ENCODE data around the gene HOXD9.

The HOXD9 gene

GRCh38 chr2:176128982-176129796, 6.7 kb downstream of the HOXD9 start, which contains the start of gene HOXD8:
HOXD8 (plus strand) TSS chr2:176129705; CDS start chr2:176130367, 662 bp downstream.
- H3K36me3 ChIP-seq (ENCODE audit: insufficient read depth, insufficient read length, low read length), result no peaks in the 10 kb centered on the region
- no peaks in the 10 kb centered on the region for H3K9me3 ChIP-seq (ENCODE audit: insufficient read depth, low read length)
- peaks cover 9% of the 10 kb centered on the region for H3K4me1 ChIP-seq (ENCODE audit: insufficient read depth, insufficient read length)
- peaks cover 99% of the 10 kb centered on the region for H3K27me3 ChIP-seq (ENCODE audit: insufficient read depth, insufficient read length)
- DNase-seq (ENCODE audit: low read depth, low spot score), result no peak
- peak within 1 kb of the TSS; percentile 56 for H3K9ac ChIP-seq (ENCODE audit: insufficient read length, low read depth)
- peak within 1 kb of the TSS; percentile 39 for H3K4me3 ChIP-seq (ENCODE audit: insufficient read length, low read depth)
- TF ChIP-seq ZNF274 (IDR thresholded peaks at IDR 0.05; ENCODE audit: low read depth, low read length), result no peak
- no peak for TF ChIP-seq SUZ12 (IDR thresholded peaks at IDR 0.05; ENCODE audit: extremely low read depth, insufficient read depth, insufficient read length)
- no peak for TF ChIP-seq YY1 (IDR thresholded peaks at IDR 0.05; ENCODE audit: insufficient read depth, insufficient read length)

GRCh38 chr2:176129813-176130146, 7.3 kb downstream of the HOXD9 start:
- no peaks in the 10 kb centered on the region for H3K9me3 ChIP-seq (ENCODE audit: insufficient read depth, low read length)
- peak overlapping the region; percentile 32 for H3K9ac ChIP-seq (ENCODE audit: insufficient read length, low read depth)
- no peaks in the 10 kb centered on the region for H3K36me3 ChIP-seq (ENCODE audit: insufficient read depth, insufficient read length, low read length)
- TF ChIP-seq ZNF274 (IDR thresholded peaks at IDR 0.05; ENCODE audit: low read depth, low read length) (no peak), SUZ12 (IDR thresholded peaks at IDR 0.05; ENCODE audit: extremely low read depth, insufficient read depth, insufficient read length) (no peak), YY1 (IDR thresholded peaks at IDR 0.05; ENCODE audit: insufficient read depth, insufficient read length) (no peak)
- peaks cover 9% of the 10 kb centered on the region for H3K4me1 ChIP-seq (ENCODE audit: insufficient read depth, insufficient read length)
- no peak for DNase-seq (ENCODE audit: low read depth, low spot score)
- peaks cover 99% of the 10 kb centered on the region for H3K27me3 ChIP-seq (ENCODE audit: insufficient read depth, insufficient read length)
- H3K4me3 ChIP-seq (ENCODE audit: insufficient read length, low read depth), result peak overlapping the region; percentile 39

GRCh38 chr2:176130147-176130956, 7.8 kb downstream of the HOXD9 start:
- Histone ChIP-seq H3K36me3 (ENCODE audit: insufficient read depth, insufficient read length, low read length) (no peaks in the 10 kb centered on the region), H3K9ac (ENCODE audit: insufficient read length, low read depth) (peak overlapping the region; percentile 32), H3K9me3 (ENCODE audit: insufficient read depth, low read length) (no peaks in the 10 kb centered on the region), H3K4me3 (ENCODE audit: insufficient read length, low read depth) (peak overlapping the region; percentile 39), H3K27me3 (ENCODE audit: insufficient read depth, insufficient read length) (peaks cover 99% of the 10 kb centered on the region), H3K4me1 (ENCODE audit: insufficient read depth, insufficient read length) (peaks cover 9% of the 10 kb centered on the region)
- DNase-seq (ENCODE audit: low read depth, low spot score), result no peak
- no peak for TF ChIP-seq ZNF274 (IDR thresholded peaks at IDR 0.05; ENCODE audit: low read depth, low read length)
- no peak for TF ChIP-seq SUZ12 (IDR thresholded peaks at IDR 0.05; ENCODE audit: extremely low read depth, insufficient read depth, insufficient read length)
- no peak for TF ChIP-seq YY1 (IDR thresholded peaks at IDR 0.05; ENCODE audit: insufficient read depth, insufficient read length)

- peaks cover 12% of the 10 kb centered on the region for H3K4me1 ChIP-seq (ENCODE audit: insufficient read depth, insufficient read length)
- no peak overlapping the region for H3K9ac ChIP-seq (ENCODE audit: insufficient read length, low read depth)
- DNase-seq (ENCODE audit: low read depth, low spot score), result no peak
- H3K36me3 ChIP-seq (ENCODE audit: insufficient read depth, insufficient read length, low read length), result no peaks in the 10 kb centered on the region
- no peak for TF ChIP-seq YY1 (IDR thresholded peaks at IDR 0.05; ENCODE audit: insufficient read depth, insufficient read length)
- TF ChIP-seq ZNF274 (IDR thresholded peaks at IDR 0.05; ENCODE audit: low read depth, low read length), result no peak
- no peak for TF ChIP-seq SUZ12 (IDR thresholded peaks at IDR 0.05; ENCODE audit: extremely low read depth, insufficient read depth, insufficient read length)
- H3K9me3 ChIP-seq (ENCODE audit: insufficient read depth, low read length), result no peaks in the 10 kb centered on the region
- H3K4me3 ChIP-seq (ENCODE audit: insufficient read length, low read depth), result no peak overlapping the region
- H3K27me3 ChIP-seq (ENCODE audit: insufficient read depth, insufficient read length), result peaks cover 99% of the 10 kb centered on the region
Observed at GRCh38 chr2:176130957-176131847, 8.7 kb downstream of the HOXD9 start.

- H3K27me3 ChIP-seq (ENCODE audit: insufficient read depth, insufficient read length), result peaks cover 99% of the 10 kb centered on the region
- DNase-seq (ENCODE audit: low read depth, low spot score), result no peak
- TF ChIP-seq SUZ12 (IDR thresholded peaks at IDR 0.05; ENCODE audit: extremely low read depth, insufficient read depth, insufficient read length), result no peak
- no peak for TF ChIP-seq YY1 (IDR thresholded peaks at IDR 0.05; ENCODE audit: insufficient read depth, insufficient read length)
- TF ChIP-seq ZNF274 (IDR thresholded peaks at IDR 0.05; ENCODE audit: low read depth, low read length), result no peak
- H3K9ac ChIP-seq (ENCODE audit: insufficient read length, low read depth), result no peak overlapping the region
- H3K4me1 ChIP-seq (ENCODE audit: insufficient read depth, insufficient read length), result peaks cover 12% of the 10 kb centered on the region
- no peak overlapping the region for H3K4me3 ChIP-seq (ENCODE audit: insufficient read length, low read depth)
- no peaks in the 10 kb centered on the region for H3K9me3 ChIP-seq (ENCODE audit: insufficient read depth, low read length)
- no peaks in the 10 kb centered on the region for H3K36me3 ChIP-seq (ENCODE audit: insufficient read depth, insufficient read length, low read length)
Observed at GRCh38 chr2:176131848-176132158, 9.3 kb downstream of the HOXD9 start.

GRCh38 chr2:176132205-176133171, 10.0 kb downstream of the HOXD9 start:
- Histone ChIP-seq H3K27me3 (ENCODE audit: insufficient read depth, insufficient read length) (peaks cover 99% of the 10 kb centered on the region), H3K9ac (ENCODE audit: insufficient read length, low read depth) (no peak overlapping the region), H3K4me3 (ENCODE audit: insufficient read length, low read depth) (no peak overlapping the region)

More at GRCh38 chr2:176132205-176133171, 10.0 kb downstream of the HOXD9 start:
- DNase-seq (ENCODE audit: low read depth, low spot score), result no peak
- no peak for TF ChIP-seq ZNF274 (IDR thresholded peaks at IDR 0.05; ENCODE audit: low read depth, low read length)
- peak; percentile 74 for TF ChIP-seq SUZ12 (IDR thresholded peaks at IDR 0.05; ENCODE audit: extremely low read depth, insufficient read depth, insufficient read length)
- H3K4me1 ChIP-seq (ENCODE audit: insufficient read depth, insufficient read length), result peaks cover 12% of the 10 kb centered on the region
- H3K36me3 ChIP-seq (ENCODE audit: insufficient read depth, insufficient read length, low read length), result no peaks in the 10 kb centered on the region
- H3K9me3 ChIP-seq (ENCODE audit: insufficient read depth, low read length), result no peaks in the 10 kb centered on the region
